Stimulated activated CD8-positive, alpha-beta memory T cell treated with anti-CD3 and anti-CD28 coated beads, Interleukin-15, amount 100 ng/mL, for 4 hours (primary cell): ENCODE measurements around the gene MAPK8IP2.

Source experiments
- DNase-seq, 2 donors: peaks; one replicate each; pipeline ENCODE4 v3.0.0-alpha.2; 2020; ENCODE audit warnings: low read depth in 2 of 2

Gene MAPK8IP2

DNA sequence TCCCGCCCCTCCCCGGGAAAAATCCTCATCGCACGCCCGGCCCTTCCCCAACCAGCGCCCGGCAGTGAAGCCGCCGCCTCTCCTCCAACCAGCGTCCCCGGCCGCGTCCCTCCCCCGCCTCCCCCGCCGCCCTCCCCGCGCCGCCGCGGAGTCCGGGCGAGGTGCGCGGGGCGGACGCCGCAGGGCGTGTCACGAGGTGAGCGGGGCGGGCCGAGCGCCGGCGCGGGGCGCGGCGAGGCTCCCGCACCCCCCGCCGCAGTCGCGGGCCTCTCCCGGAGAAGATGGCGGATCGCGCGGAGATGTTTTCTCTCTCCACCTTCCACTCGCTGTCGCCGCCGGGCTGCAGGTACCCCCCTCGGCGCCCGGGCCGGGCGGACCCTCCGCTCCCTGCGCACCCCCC lies at the start of gene MAPK8IP2:
MAPK8IP2 (plus strand) TSS at position 256 of the 400 bp plus-strand sequence; CDS start at position 282, 26 bp downstream.
- DNase-seq, result no peak

DNA sequence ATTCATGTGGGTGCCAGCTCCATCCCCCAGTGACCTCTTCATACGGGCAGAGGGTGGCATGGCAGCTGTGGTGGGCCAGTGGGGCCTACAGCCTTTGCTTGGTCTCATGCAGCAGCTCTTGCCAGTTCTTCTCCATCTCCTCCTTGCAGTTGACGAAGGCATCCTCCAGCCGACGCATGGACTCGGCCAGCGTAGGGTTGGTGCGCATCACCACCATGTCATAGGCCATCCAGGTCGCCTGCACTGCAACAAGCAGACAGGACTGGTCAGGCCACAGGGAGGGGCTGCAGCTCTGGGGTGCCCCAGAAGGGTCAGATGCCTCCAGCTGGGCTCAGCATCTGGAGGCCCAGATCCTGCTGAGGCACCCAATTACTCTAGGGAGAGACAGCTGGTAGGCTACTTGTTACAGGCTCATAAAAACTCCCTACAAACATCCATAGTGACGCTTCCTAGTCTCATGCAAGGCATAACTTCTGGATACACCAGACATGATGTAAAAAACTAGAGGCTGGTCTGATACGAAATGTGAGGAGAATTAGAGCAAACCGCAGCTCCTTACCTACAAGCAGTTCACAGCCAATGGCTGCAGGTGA lies 49.3 kb upstream of the MAPK8IP2 start:
- DNase-seq, result no peak

DNA sequence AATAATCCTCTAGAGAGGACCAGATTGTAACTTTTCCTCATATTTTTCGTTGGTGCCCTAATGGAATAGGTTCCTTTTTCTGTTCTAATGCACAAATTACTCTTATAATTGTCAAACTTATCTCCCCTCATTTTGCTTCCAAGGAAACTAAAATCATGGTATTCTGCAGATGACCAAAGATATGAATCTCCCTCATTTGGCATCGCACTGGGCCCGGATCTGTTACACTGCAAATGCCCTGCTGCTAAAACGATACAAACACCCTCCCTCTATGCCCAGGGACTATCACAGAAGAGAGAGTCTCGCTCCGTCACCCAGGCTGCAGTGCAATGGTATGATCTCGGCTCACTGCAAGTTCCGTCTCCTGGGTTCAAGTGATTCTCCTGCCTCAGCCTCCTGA lies 47.3 kb upstream of the MAPK8IP2 start:
- no peak for DNase-seq

DNA sequence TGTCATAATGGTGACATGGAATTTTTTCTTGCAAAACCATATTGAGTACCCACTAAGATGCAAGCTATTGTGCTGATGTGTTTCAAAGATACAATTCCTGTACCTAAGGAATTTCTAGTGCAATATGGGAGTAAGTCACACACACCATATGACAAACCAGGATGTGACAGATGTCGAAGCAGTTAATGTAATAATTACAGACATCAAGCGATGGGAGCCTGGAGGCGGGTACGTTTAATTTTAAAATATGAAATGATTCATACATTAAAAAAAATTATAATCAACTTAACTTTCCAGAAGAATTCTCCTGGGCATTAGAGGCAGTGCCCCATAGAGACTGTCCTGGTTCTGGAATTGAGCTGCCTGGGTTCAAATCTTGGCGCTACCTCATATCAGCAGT lies 43.9 kb upstream of the MAPK8IP2 start:
- DNase-seq, result no peak

DNA sequence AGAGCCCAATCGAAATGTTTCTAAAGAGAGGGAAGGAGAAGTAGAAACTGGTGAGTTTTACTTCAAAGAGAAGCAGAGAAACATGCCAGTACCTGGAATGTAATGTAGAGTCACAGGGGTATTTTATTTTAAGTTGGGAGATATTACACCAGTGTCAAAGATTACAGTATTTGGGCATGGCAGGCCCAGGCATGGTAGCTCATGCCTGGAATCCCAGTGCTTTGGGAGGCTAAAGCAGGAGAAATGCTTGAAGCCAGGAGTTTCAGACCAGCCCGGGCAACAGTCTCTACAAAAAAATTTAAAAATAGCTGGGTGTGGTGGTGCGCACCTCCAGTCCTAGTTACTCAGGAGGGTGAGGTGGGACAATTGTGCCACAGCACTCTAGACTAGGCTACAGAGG lies 40.6 kb upstream of the MAPK8IP2 start:
- DNase-seq, result no peak

DNA sequence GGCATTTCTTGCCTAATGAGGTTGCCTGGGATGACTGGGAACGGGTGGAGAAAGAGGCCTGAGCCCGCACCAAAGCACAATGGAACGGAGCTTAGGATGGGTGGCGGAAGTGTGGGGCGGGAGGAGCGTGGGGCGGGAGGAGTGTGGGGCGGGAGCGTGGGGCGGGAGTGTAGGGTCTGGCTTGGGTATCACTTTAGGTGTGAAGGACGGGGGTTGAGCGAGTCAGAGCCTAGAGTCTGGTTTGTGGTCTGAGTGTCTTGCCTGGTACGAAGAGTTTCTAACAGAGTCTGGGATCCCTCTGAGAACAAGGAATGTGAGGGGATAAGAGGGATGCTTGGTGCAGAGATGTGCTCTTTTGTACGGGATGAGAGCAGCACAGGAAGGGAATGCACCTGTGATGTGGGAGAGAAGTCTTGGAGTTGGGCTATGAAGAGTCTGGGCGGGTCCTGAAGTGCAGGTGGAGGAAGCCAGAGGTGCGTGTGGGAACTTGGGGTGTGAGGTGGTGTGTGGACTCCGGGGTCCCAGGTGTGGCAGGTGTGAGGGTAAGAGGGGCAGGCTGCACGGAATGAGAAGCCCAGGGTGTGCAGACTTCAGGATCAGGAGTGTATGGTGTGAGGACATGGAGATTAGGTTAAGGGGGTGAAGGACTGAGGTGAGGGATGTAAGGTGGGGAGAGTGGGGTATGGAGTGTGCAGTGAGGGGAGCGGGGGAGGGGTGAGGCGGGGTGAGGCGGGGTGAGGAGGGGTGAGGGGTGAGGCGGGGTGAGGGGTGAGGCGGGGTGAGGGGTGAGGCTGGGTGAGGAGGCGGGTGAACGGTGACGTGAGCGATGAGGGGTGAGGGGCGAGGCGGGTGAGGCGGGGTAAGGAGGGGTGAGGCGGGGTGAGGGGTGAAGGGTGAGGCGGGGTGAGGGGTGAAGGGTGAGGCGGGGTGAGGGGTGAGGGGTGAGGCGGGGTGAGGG lies 38.9 kb upstream of the MAPK8IP2 start:
- DNase-seq, result no peak

DNA sequence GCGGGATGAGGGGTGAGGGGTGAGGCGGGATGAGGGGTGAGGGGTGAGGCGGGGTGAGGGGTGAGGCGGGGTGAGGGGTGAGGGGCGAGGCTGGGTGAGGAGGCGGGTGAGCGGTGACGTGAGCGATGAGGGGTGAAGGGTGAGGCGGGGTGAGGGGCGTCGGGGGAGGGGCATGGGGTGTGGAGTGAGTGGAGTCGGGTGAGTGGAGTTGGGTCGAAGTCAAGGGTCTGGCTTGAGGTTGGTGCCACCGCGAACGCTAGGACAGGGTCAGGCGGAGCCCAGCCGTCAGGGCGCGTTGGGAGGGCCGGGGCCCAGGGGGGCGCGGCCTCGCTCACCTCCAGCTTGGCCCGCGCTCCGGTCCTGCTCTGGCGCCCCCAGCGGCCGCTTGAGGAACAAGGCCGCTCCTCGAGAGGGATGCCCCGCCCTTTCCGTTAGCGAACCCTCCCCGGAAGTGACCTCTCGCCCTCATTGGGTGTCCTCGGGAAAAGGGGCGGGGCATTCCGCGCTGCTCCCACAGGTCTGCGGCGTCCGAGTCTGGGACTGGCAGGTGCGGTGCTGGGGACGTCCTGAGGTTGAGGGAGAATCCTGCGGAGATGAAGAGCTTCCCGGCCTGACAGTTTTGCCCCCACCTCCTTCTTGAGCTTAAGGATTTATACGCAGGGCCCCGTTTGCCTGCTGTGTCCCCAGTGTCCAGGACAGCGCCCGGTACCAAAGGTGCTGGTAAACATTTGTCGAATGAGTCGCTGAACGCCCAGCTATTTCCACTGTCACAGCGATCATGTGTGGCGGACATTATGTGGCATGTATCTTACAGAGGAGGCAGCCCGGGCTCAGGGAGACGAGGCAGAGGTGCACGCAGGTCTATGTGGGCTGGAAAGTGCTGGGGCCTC lies 37.8 kb upstream of the MAPK8IP2 start, which contains the start of gene SYCE3:
SYCE3 (minus strand) TSS at position 397 of the 890 bp plus-strand sequence. CDS start 6,514 bp downstream, outside the sequence.
- DNase-seq, result peak; percentile 92 to 94

DNA sequence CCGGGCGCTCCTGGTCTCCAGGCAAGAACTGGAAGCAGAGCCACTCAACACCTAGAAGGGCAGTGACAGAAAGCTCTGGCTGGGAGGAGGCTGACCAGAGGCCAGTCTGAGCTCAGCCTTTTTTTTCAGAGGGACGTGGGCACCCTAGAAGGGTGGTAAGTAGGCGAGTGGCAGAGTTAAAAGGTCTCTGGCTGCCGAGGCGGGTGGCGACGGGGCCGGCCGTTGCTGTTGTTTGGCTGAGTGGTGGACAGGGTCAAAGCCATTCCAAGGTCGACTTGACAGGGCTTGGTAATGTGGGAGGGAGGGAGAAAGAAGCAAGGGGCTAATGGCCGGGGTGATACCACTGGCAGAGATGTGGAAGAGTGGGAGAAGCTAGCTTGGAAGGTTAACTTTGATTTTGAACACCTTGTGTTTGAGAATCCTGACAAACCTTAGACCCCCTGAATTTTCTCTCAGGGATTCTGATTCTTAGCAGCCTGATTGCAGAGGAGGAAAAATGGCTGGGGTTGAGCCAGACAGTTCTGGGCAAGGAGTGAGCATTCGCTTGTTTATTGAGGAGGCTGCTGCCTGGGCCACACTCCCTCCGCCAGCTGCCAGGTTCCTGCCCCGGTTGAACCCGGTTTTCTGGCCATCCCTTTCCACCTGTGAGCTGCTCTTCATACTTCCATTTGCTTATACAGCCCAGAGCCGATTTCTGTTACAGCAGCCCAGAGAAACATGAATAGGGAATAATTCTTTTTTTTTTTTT lies 37.0 kb upstream of the MAPK8IP2 start:
- DNase-seq, result no peak

DNA sequence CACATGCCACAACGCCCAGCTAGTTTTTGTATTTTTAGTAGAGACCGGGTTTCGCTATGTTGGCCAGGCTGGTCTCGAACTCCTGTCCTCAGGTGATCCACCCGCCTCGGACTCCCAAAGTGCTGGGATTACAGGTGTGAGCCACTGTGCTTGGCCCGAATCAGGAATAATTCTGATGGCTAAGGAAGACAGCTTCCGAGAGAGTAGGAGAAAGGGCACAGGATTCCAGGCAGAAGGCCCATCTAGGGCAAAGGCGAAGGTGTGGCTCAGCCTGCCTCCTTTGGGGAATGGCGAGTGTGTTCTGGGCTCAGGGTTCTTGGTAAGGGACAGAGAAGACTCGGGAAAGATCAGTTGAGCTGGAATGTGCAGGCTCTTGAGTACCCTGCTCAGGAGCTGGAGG lies 36.3 kb upstream of the MAPK8IP2 start:
- no peak for DNase-seq

DNA sequence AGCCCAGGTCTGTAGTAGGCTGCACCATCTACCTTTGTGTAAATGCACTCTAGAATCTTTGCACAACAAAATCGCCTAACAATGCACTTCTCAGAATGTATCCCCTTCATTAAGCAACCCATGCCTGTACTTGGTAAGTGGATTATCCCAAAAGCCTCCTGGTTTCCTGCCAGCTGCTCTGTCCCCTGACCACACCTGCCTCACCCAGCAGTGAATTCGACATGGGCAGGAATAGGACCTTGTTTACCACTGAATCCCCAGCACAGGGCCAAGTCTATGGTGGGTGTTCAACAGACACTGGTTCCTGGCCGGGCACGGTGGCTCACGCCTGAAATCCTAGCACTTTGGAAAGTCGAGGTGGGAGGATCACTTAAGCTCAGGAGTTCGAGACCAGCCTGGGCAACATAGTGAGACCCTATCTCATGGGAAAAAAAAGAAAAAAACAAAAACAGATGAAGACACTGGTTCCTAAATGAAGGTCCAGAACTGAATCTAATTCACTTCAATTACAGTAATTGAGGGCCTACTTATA lies 32.8 kb upstream of the MAPK8IP2 start:
- DNase-seq, result no peak

DNA sequence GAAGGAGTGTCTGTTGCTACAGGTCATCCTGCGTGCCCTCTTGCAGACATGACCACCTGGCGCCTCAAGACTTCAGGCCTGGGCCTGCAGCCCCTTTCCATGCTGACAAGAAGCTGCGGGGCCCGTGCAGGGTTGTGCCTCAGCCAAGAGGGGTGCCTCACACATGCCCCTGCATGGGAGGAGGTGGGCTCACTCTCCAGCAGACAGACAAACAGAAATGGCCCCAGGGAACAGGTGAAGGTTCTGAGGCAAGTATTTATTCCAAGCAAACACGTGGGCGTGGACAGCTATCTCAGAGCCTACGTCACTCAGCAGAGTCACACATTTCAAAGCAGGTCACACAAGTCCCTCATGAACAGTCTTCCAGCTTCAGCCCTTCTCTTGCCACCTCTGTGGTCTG lies 32.0 kb upstream of the MAPK8IP2 start:
- no peak for DNase-seq

DNA sequence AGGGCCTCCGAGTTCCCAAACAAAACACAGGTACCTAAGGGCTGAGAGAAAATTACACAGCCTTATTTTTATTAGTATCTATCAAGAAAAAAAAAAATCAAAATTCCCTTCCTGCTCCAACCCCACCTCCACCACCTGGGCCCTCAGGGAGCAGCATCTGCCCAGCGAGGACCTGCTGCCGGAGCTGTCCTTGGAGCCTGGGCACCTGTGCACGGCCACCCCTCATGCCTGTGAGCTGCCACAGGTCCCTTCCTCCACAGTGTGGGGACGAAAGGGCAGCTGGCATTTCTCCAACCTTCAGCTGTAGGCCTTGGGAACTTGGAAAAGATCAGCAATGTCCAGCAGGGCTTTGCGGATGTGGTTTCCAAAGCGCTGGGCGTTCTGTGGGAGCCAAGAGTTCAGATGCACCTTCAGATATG lies 31.5 kb upstream of the MAPK8IP2 start:
- DNase-seq, result no peak

DNA sequence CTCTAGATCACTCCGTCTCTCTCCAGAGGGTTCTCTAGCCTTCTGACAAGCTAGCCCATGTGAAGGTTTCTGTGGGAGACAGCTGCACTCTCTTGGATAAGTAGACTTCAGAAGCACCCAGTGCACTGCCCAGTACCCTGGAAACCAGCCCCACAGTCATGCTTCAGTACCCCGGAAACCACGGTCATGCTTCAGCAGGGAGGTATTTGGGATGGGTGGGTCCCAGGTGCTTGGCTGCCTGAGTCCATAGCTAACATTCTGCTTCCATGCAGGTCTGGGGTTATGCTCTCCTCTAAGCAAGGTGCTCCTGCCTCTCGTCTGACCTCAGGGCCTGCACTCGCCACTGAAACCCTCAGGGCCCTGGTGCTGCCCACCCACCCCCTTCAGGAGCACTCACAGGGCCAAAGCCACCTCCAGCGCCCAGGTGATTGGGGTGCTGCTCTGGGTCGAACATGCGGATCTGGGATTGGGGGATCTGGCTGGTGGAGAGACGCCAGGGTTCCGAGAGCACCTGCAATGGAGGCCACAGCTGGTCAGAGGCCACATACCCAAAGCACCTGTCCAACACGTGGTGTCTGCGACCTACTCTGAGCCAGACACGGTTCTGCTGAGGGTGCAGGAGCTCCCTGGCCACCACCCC lies 30.6 kb upstream of the MAPK8IP2 start:
- DNase-seq, result no peak

DNA sequence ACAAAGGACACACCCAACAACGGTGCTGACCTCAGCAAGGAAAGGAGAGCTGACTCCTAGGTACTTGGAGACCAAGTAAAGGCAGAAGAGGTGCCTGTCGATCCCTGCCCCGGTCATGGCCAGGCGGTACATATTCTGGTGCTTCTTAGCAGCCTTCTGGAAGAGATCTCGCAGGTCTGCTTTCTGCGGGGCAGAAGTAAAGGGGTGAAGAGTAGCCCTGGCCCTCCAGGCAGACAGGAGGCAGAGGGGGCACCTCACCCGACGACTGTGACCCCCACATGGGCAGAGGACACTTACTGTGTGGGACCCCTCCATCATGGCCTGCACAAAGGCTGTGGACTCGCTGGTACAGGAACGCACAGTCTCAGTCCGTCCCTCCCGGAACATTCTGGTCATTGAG lies 29.7 kb upstream of the MAPK8IP2 start:
- DNase-seq, result no peak

DNA sequence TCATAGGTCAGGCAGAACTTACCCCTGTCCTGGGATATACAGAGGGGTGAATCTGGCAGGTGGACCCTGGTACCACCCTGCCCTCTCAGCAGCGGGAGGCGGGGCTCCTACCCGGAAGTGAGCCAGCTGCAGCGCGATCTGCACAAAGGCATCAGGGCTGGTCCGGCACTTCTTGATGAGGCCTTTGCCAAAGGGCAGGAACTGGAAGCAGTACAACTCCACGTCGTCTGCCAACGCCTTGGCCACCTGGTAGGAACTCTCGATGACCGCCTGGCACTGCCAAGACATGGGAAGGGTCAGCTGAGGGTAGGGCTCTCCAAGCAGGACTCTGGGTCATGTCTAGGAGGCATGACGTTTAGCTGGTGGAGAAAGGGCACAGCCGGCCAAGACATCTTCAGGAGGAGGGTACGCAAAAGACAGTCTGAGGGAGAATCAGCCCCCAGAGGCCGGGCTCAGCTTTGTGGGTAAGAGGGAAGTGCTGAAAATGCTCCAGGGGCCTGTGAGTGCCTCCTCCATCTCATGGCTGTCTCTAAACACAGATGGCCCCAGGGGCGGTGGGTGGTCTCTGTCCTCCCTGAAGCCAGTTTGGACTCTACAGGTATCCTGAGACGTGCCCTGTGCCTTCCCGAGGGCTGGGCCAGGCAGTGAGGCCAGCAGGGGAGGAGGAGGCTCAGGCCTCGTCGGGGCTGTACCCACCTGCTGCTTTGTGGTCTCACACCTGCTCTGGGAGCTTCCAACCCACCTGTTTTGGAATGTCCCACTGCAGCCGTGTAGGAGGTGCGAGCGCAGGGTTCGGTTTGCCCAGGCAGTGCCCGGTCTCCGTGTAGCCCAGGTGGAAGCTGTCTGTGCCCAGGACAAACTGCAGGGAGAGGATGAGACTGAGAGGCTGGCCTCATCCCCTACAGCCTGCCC lies 29.1 kb upstream of the MAPK8IP2 start:
- no peak for DNase-seq

DNA sequence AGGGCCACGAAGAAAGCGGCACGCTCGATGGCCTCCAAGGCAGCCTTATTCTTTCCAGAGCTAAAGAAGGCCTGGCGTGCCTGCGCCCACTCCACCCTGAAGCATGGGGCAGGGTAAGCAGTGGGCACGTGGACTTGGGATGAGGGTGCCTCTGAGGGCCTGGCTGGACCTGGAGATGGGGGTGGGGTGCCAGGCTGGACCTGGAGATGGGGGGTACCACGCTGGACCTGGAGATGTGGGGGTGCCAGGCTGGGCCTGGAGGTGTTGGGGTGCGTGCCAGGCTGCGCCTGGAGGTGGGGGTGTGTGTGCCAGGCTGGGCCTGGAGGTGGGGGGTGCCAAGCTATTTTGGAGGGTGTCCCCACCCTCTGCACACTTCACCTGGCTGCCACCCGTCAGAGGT lies 27.6 kb upstream of the MAPK8IP2 start:
- no peak for DNase-seq

DNA sequence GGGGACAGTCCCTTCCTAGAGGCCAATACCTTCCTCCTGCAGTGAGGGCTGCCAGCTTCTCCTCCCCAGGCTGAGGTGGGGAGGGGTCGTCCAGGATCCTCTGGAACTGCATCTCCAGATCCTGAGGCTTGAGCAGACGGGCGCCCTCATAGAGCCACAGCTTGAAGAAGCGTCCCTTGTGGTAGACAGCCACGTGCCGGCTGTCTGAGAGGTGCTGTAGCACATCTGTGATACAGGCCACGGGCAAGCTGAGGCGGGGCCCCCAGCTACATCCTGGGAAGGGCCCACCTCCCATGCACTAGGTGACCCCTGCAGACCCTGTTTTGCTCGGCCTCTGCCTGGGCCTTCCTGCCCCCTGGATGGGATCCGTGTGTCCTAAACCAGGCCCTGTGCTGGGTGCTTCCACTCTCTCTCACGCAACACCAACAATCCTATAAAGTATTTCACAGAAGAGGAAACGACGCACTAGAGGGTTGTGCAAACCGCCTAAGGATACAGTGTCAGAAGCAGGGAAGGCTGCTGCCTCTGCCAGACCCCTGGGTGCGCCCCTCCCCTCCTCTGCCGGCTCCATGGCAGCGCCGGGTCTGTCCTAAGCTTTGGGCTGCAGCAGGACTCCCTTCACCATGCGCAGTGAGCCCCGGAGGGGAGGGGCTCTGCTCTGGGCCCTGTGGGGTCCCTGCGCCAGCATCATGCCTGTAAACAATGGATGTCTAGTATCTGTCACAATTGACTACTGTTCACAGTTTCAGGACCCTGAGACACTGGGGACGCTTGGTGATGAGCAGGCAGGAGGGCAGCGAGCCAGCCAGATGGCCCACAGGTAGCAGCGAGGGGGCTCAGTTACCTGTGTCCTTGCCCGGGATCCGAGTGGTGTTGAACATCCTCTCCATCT lies 26.9 kb upstream of the MAPK8IP2 start:
- DNase-seq, result no peak

DNA sequence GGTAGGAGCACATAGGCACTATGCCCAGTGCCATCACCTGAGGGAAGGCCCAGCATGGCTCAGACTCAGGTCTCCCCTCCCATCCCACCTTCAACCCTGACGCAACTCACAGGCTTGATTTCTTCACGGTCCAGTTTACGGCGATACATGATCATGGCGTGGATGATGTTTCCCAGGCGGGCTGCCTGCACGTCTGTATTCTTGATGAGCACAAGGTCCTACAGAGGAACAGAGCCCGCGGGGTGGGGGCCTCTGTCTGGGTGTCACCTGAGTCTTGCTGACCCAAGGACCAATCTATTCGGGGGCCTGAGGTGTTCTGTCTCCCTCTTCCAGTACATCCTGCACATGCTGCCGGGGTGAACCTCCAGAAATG lies 26.2 kb upstream of the MAPK8IP2 start:
- no peak for DNase-seq
